LNCAP (cell line): ENCODE results near the gene INSR.

Source experiments
- CTCF ChIP-seq: fragments of 450-650 bp; IDR thresholded peaks from 2 replicates; pipeline ENCODE4 v1.5.1; 2017; ENCODE audit warnings: mild to moderate bottlenecking

INSR gene

GRCh38 chr19:7197760-7198696 is 96.2 kb downstream of the INSR start:
- peak; percentile 16; the same call in 1 of the 2 replicates for TF ChIP-seq CTCF

- no peak for TF ChIP-seq CTCF
Measured at GRCh38 chr19:7197119-7197759, 97.0 kb downstream of the INSR start.

- TF ChIP-seq CTCF: no peak
Measured at GRCh38 chr19:7196763-7197118, 97.5 kb downstream of the INSR start.

- TF ChIP-seq CTCF: no peak
Measured at GRCh38 chr19:7195046-7195445, 99.2 kb downstream of the INSR start.

- TF ChIP-seq CTCF: no peak
Measured at GRCh38 chr19:7194566-7194965, 99.6 kb downstream of the INSR start.

- TF ChIP-seq CTCF: no peak
Measured at GRCh38 chr19:7191946-7192691, 102.1 kb downstream of the INSR start.
